C4-2B (cell line): ENCODE measurements around the gene RARRES2.

Experiments
- ZFX ChIP-seq: fragments of 450-650 bp; IDR thresholded peaks from 2 replicates; pipeline ENCODE4 v1.6.1; 2017
- TF ChIP-seq, protein P1 (sequence below): fragments of 450-650 bp; conservative IDR thresholded peaks from 2 replicates; pipeline ENCODE4 v1.5.1; 2017; ENCODE audit warnings: mild to moderate bottlenecking

DNA sequence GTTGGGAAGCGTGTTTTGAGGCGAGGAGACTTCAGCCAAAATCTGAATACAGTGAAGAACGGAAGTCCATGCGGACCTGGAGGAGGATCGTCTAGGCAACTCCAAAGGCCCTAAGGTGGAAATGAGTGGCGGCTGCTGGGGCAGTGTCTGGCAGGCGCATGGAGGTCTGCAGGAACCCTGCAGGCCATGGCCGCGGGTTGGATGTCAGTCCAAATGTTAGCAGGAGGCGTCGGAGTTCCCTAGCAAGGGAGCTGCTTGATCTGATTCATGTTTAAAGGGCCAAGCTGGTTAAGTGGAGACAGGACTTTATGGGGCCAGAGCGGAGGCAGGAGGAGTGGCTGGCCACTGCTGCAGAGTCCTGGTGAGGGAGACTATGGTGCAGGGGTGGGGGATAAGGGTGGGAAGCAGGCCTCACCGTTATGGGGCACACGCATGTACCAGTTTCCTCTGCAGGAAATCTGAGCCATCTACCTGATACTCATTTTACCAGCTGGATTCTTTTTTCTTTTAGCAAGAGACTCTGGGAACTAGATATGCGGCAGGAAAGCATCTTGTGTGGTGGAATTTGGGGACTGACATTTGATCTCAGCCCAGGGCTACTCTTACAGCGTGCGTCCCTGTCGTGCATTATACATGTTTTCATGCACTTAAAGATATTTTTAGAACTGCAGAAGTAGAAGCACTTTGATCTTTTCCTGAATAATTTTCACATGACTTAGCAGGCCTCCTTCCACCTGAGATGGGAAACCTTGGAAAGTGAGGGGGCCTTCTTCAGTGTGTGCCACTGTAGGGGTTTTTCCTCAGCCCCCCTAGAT, 20.6 kb upstream of the RARRES2 start:
- TF ChIP-seq, protein P1, sequence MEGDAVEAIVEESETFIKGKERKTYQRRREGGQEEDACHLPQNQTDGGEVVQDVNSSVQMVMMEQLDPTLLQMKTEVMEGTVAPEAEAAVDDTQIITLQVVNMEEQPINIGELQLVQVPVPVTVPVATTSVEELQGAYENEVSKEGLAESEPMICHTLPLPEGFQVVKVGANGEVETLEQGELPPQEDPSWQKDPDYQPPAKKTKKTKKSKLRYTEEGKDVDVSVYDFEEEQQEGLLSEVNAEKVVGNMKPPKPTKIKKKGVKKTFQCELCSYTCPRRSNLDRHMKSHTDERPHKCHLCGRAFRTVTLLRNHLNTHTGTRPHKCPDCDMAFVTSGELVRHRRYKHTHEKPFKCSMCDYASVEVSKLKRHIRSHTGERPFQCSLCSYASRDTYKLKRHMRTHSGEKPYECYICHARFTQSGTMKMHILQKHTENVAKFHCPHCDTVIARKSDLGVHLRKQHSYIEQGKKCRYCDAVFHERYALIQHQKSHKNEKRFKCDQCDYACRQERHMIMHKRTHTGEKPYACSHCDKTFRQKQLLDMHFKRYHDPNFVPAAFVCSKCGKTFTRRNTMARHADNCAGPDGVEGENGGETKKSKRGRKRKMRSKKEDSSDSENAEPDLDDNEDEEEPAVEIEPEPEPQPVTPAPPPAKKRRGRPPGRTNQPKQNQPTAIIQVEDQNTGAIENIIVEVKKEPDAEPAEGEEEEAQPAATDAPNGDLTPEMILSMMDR: no peak
- TF ChIP-seq ZFX: no peak
